Breast epithelium (tissue), 4 donors: Measurements from ENCODE around the gene AMFR. TPM values are rescaled to one million over a fixed set of nuclear protein-coding genes. Genes with fewer than 3 reads are reported as not detected.

Source experiments
- DNase-seq, 2 donors: peaks; one replicate each; pipeline ENCODE4 v3.0.0-alpha.2; 2019; ENCODE audit warnings: low spot score in 2 of 2
- H3K27ac ChIP-seq, 2 donors: fragments of 200-600 bp; sonication (generic) in 1 of 2; one replicate each; pipeline ENCODE4 v1.5.1; 2016 to 2019; ENCODE audit warnings: mild to moderate bottlenecking in 1 of 2
- H3K27me3 ChIP-seq, 2 donors: fragments of 200-600 bp; sonication (generic) in 1 of 2; one replicate each; pipeline versions ENCODE4 v1.5.1 to v1.6.0; 2017 to 2019; ENCODE audit warnings: control low read depth in 1 of 2, mild to moderate bottlenecking in 1 of 2
- H3K36me3 ChIP-seq: fragments of 200-600 bp; one replicate; pipeline ENCODE4 v1.5.1; 2019
- H3K4me1 ChIP-seq, 2 donors: fragments of 200-600 bp; sonication (generic); one replicate each; pipeline ENCODE4 v1.5.1; 2016 to 2019; ENCODE audit warnings: control low read depth in 1 of 2
- H3K4me3 ChIP-seq, 3 donors: fragments of 200-600 bp; sonication (generic); 1 replicate in 2 of 3; 2 replicates in 1 of 3; pipeline ENCODE4 v1.5.1; 2016 to 2019; ENCODE audit warnings: mild to moderate bottlenecking in 3 of 3, moderate library complexity in 2 of 3
- H3K9me3 ChIP-seq, 2 donors: fragments of 200-600 bp; sonication (generic) in 1 of 2; one replicate each; pipeline ENCODE4 v1.5.1; 2016 to 2019; ENCODE audit warnings: control low read depth in 1 of 2
- POLR2A ChIP-seq: fragments of 450-650 bp; IDR thresholded peaks from one replicate; pipeline ENCODE4 v1.6.1; 2016; ENCODE audit warnings: antibody characterized with exemption, mild to moderate bottlenecking, moderate library complexity
- POLR2AphosphoS5 ChIP-seq, 3 donors: sonication (generic); formaldehyde crosslinking; IDR thresholded peaks; one replicate each; pipeline ENCODE4 v1.6.1; 2017; ENCODE audit warnings: antibody characterized with exemption in 3 of 3
- intact Hi-C: fragments of 100-400 bp; cut with DNase I; formaldehyde crosslinking; loops from one replicate; pipeline ENCODE4 v1.15.1; 2023; ENCODE audit warnings: low total_unique reads
- total RNA-seq, 3 donors: library from RNA; depleted of rRNA; stranded (reverse); fragments of >200 nt; gene quantifications; one replicate each; pipeline ENCODE4 v1.1.0, GENCODE V29; 2016
- TF ChIP-seq, protein P1 (sequence below), 3 donors: fragments of 450-650 bp; IDR thresholded peaks; one replicate each; pipeline ENCODE4 v1.5.1; 2016 to 2017; ENCODE audit warnings: antibody characterized with exemption in 3 of 3, mild to moderate bottlenecking in 3 of 3, moderate library complexity in 3 of 3

Gene AMFR
- total RNA-seq, 3 donors from 2014 or later = 156 to 205 (median 188) TPM

DNA sequence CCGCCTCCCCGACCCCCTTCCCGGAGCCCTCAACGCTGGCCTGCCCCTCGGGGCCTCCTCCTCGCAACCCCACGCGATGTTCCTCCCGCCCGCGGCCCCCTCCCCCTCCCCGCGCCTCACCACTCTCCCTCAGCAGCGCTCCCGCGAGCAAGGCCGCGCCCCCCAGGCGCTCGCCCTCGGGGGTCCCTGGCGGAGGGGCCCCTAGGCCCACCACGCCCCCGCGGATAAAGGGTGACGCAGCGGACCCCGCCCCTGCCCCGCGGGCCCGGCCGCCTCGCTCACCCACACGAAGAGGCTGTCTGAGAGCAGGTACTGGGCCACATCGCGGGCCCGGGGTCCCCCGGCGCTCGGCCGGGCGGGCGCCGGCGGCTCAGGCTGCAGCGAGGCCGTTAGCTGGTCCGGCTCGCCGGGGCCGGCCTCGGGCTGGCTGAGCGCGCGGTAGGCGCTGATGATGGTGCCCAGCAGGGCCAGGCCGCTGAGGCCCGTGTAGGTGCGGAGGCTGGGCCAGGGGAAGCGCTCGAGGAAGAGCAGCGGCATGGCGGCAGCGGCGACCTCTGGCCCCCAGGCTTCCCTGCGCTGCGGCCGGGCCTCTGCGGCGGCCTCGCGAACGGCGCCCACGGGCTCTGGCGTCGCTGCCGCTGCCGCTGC lies 430 bp downstream of the AMFR start:
- TF ChIP-seq POLR2A = no peak
- no peaks in the 10 kb centered on the region for H3K9me3 ChIP-seq
- H3K27ac ChIP-seq = peak overlapping the region; percentile 89 to 95
- no peaks in the 10 kb centered on the region for H3K36me3 ChIP-seq
- H3K27me3 ChIP-seq = no peaks in the 10 kb centered on the region
- H3K4me1 ChIP-seq = peaks cover 0 to 2% of the 10 kb centered on the region in 2 donors
- intact Hi-C loops = no loop called here
- peak overlapping the region; percentile 91 to 99 (median 94) for H3K4me3 ChIP-seq
- no peak for DNase-seq

DNA sequence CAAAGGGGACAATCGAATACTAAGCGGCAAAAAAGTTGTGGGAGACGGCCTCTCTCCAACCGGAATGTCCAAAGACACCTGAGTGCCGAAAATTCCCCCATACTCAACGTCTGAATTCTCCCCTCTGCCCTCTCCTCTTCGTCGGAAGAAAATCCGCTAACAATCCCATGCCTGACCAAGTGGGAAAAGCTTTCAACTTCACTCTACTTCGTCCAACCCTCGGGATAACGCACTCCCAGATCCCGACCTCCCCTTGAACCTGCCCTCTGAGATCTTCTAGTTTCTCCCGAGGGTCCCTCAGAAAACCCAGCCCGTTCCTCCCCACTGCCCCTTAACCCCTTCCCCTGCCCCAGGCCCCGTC lies 961 bp downstream of the AMFR start:
- peak overlapping the region; percentile 91 to 99 (median 94) for H3K4me3 ChIP-seq
- intact Hi-C loops = no loop called here
- H3K4me1 ChIP-seq = peaks cover 0 to 2% of the 10 kb centered on the region in 2 donors
- no peaks in the 10 kb centered on the region for H3K9me3 ChIP-seq
- H3K27me3 ChIP-seq = no peaks in the 10 kb centered on the region
- H3K27ac ChIP-seq = peak overlapping the region; percentile 89 to 95
- TF ChIP-seq, protein P1, sequence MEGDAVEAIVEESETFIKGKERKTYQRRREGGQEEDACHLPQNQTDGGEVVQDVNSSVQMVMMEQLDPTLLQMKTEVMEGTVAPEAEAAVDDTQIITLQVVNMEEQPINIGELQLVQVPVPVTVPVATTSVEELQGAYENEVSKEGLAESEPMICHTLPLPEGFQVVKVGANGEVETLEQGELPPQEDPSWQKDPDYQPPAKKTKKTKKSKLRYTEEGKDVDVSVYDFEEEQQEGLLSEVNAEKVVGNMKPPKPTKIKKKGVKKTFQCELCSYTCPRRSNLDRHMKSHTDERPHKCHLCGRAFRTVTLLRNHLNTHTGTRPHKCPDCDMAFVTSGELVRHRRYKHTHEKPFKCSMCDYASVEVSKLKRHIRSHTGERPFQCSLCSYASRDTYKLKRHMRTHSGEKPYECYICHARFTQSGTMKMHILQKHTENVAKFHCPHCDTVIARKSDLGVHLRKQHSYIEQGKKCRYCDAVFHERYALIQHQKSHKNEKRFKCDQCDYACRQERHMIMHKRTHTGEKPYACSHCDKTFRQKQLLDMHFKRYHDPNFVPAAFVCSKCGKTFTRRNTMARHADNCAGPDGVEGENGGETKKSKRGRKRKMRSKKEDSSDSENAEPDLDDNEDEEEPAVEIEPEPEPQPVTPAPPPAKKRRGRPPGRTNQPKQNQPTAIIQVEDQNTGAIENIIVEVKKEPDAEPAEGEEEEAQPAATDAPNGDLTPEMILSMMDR (IDR thresholded peaks at IDR 0.05) = no peak
- TF ChIP-seq POLR2A (no peak), POLR2AphosphoS5 (IDR thresholded peaks at IDR 0.05) (no peak)
- H3K36me3 ChIP-seq = no peaks in the 10 kb centered on the region
- no peak for DNase-seq

DNA sequence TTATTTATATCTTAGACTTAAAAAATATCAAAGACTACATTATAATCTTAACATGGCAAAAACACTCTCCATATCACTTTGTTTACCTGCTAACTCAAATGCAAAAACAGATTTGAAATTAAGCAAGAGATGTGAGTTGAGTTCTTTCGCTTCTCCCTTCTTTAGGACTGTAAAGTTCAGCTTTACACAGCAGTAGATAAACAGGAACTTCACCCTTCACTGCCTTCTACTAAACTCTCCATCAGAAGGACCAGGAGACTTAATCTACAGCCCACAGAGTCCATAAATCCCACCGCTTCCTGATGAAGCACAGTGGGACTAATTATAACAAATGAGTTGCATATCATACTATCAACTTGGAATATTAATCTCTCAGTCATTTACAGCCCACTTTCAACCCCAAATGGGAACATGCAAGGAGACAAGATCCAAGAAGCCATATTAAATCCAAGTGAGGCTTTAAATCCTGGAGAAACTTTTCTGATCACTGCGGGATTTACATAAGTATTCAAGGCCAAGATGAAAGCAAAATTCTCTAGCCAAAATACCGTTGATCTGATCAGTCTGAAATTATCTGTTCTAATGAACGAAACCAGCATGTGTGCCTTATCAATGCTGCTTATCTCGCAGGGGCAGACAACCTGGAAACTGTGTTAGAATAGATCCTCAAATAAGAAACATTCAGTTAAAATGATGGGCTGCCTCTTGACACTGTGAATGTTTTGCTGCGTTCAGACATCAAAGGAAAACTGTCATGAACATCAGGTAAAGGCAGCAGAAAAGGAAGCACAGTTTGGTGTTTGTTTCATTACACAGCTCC lies 1.6 kb downstream of the AMFR start:
- H3K4me1 ChIP-seq = peaks cover 0 to 2% of the 10 kb centered on the region in 2 donors
- H3K27ac ChIP-seq = peak overlapping the region; percentile 89 to 95
- H3K36me3 ChIP-seq = no peaks in the 10 kb centered on the region
- H3K27me3 ChIP-seq = no peaks in the 10 kb centered on the region
- intact Hi-C loops = no loop called here
- TF ChIP-seq POLR2AphosphoS5 (IDR thresholded peaks at IDR 0.05) (no peak), POLR2A (no peak)
- TF ChIP-seq, protein P1 (IDR thresholded peaks at IDR 0.05) = no peak
- peak overlapping the region; percentile 91 to 99 (median 94) for H3K4me3 ChIP-seq
- H3K9me3 ChIP-seq = no peaks in the 10 kb centered on the region
- no peak for DNase-seq

DNA sequence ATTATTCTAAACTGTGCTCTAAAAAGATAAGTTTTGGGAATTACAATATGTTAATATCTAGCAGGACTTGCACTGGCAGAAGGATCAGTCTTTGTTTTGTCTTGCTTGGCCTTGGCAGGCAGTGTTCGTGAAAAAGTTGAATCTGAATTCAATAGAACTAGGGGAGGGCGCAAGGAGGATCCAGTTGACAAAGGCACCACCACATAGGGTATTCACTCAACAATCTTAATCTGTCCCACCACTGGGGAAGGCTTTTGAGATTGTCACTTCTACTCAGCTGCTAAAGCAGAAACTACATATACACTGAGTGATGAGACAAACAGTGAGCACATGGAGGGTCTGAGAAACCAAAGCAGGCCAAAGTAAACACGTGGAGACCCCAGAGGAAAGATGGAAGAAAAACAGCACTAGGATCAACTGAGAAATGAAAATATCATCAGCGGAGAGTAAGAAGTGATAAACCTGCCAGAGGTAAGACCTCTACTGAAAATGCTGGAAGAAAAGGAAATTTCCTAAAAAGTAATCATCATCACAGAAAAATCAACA lies 2.4 kb downstream of the AMFR start:
- intact Hi-C loops = no loop called here
- no peak overlapping the region for H3K27ac ChIP-seq
- TF ChIP-seq POLR2AphosphoS5 (IDR thresholded peaks at IDR 0.05) (no peak), POLR2A (no peak)
- TF ChIP-seq, protein P1 (IDR thresholded peaks at IDR 0.05) = no peak
- no peaks in the 10 kb centered on the region for H3K36me3 ChIP-seq
- no peaks in the 10 kb centered on the region for H3K9me3 ChIP-seq
- H3K4me3 ChIP-seq = peak overlapping the region in 1 of 3 donors; percentile 99
- no peak for DNase-seq
- H3K27me3 ChIP-seq = no peaks in the 10 kb centered on the region
- peaks cover 0 to 2% of the 10 kb centered on the region in 2 donors for H3K4me1 ChIP-seq

DNA sequence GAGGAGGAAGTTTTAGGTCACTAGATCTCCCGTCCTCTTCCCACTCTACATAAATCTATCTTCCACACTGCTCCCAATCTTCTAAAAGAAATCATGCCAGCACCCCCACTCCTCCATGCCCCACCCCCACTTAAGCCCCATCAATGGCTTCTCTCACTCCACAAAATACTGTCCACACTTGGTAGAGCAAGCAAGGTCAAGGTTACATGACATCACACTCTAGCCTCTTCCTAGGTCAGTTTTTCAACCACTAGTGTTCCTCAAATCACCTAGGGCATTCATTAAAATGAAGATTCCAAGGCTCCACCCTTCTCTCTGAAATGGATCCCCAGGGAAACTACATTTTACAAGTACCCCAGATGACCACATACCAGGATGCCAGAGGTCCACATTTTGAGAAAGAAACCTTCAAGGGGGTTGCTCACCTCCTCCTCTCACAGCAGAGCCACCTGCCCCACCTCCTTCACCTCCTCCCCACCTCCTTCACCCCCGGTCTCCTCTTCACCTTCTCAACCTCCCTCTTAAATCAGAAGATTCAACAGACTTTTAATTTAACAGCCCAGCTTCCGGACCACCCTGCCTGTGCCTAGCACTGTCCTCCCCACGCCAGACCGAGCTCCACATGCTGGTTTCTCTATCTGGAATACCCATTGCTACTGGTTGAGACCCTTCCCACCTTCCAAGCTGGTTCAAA lies 3.2 kb downstream of the AMFR start:
- Histone ChIP-seq H3K27ac (no peak overlapping the region), H3K36me3 (no peaks in the 10 kb centered on the region), H3K4me1 (peaks cover 0 to 2% of the 10 kb centered on the region in 2 donors), H3K9me3 (no peaks in the 10 kb centered on the region), H3K4me3 (no peak overlapping the region), H3K27me3 (no peaks in the 10 kb centered on the region)
- intact Hi-C loops = no loop called here
- DNase-seq = no peak
- TF ChIP-seq POLR2A (no peak), POLR2AphosphoS5 (IDR thresholded peaks at IDR 0.05) (no peak)
- TF ChIP-seq, protein P1 (IDR thresholded peaks at IDR 0.05) = no peak
